HG03565 (cell line): Measurements from ENCODE around the gene ATP8B3.

Experiments
- ATAC-seq: cut with Tn5 transposase; IDR thresholded peaks from one replicate; pipeline ENCODE4 v1.9.1; 2021; ENCODE audit warnings: mild to moderate bottlenecking, moderate library complexity; ENCODE audit not compliant: unreplicated experiment

ATP8B3 gene

GRCh38 chr19:1837222-1837565 lies 25.1 kb upstream of the ATP8B3 start:
- ATAC-seq = no peak

GRCh38 chr19:1836458-1837221 lies 24.6 kb upstream of the ATP8B3 start:
- ATAC-seq = no peak

DNA sequence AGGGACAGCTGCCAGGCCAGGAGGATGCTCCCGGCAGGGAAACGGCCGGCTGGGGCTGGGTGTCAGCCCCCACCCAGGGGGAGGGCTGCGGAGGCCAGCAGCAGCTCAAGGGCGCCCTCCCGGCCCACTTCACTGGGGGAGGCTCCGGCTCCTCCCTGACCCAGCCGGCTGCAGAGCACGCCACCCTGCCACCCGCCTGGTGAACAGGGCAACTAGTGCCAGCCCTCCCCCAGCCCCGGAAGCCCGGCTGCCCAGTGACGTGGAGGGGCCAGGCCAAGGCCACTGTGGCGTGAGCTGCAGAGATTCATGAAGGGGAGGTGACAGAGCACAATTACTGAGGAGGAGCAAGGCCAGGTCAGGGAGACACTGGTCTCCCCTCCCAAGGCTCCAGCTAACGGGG lies 21.5 kb upstream of the ATP8B3 start:
- no peak for ATAC-seq

- no peak for ATAC-seq
These were observed 20.1 kb upstream of the ATP8B3 start for GRCh38 chr19:1832046-1832663.

GRCh38 chr19:1830978-1831377 lies 18.9 kb upstream of the ATP8B3 start:
- ATAC-seq = no peak

DNA sequence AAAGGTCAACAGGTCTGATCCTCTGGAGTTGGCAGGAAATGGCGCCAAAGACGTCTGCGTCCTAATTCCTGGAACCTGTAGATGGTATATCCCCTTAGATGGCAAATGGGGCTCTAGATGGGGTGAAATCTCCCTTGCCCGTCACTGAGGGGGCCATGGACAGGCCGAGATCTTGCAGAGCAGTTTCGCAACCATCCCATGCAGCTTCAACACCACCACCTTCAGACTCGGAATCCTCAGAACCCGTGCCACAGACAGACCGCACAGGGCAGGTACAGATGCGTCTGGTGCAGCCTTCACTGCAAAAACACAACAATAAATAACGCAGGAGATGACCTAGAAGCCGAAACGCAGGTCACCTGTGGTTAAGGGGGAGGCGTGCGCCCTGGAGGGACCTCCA lies 18.5 kb upstream of the ATP8B3 start:
- ATAC-seq = no peak

- ATAC-seq = no peak
These were observed 17.9 kb upstream of the ATP8B3 start for GRCh38 chr19:1829958-1830357.

GRCh38 chr19:1828279-1829238 lies 16.5 kb upstream of the ATP8B3 start:
- ATAC-seq = no peak

- no peak for ATAC-seq
These were observed 15.6 kb upstream of the ATP8B3 start for GRCh38 chr19:1827566-1828278.

GRCh38 chr19:1826557-1827521 lies 14.8 kb upstream of the ATP8B3 start:
- ATAC-seq = no peak

DNA sequence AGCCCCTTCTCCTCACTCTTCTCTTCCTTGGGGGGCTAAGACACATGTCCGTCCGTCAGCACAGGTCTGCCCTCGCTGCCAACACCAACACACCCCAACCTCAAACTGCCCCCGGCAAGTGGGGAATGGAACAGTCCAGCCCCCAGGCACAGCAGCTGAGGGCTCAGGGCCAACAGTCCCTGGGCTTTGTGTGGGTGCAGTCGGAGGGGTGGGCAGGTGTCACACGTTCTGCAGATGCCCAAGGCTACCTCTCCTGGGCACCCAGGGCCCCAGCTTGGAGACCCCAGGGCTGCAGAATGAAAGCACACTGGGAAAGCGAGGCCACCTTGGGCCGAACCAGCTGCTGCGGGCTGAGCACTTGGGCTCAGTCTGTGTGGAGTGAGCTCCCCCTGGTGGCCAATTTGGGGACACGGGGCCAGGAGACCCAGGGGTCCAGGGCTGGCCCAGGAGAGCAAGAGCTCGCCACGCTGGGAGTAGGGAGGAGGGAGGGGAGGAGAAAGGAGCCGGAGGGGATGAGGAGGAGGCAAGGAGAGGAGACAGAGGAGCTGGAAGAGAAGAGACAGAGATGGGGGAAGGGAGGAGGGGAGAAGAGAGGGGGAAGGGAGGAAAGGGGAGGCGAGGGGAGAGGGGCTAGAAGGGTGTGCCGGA lies 14.0 kb upstream of the ATP8B3 start:
- ATAC-seq = no peak

DNA sequence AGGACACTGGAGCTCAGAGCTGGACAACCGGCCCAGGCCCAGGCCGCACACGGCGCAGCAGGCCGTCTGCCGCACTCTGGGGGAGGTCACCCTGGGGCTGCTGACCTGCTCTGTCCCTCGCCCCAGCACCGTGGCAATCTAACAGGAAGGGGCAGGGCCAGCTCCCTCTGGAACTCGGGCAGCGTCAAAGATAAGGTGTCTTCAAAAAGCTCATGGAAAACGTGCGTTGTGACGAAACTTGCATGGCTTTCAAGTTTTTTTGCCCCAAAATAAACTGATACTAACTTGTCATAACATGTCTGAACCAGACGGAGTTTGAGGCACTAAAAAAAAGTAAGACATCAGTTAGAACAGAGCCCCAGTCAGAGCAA lies 12.2 kb upstream of the ATP8B3 start:
- ATAC-seq = no peak

DNA sequence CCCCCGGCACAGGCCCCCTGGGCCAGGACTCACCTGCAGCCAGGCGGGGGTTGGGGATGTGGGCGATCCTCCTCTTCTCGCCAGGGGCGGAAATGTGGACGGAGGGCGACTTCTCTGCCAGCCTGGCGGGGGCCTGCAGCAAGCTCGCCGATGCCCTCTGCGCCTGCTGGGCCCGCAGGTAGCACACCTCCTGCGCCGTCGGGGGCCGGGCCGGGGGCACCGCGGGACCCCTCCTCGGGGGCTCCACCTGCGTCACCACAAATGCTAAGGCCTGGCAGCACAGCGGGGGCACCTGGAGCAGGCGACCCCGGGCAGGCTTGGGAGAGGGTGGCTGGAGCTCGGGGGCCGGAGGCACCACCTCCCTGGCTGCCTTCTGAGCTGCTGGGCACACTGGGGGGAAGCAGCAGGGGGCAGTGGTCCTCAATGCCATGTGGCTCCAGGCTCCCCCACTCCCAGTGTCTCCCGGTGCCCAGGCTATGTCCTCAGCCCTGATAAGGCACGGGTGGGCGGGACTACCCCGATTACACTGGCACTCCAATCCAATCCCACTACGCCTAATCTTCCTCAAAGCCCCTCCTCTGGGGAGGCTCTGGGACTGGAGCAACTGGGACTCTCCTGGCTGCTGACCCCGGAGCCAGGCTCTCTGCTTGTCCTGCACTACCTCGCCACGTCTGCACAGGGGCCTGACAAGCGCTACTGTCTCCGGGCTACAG lies 11.6 kb upstream of the ATP8B3 start:
- ATAC-seq = no peak

DNA sequence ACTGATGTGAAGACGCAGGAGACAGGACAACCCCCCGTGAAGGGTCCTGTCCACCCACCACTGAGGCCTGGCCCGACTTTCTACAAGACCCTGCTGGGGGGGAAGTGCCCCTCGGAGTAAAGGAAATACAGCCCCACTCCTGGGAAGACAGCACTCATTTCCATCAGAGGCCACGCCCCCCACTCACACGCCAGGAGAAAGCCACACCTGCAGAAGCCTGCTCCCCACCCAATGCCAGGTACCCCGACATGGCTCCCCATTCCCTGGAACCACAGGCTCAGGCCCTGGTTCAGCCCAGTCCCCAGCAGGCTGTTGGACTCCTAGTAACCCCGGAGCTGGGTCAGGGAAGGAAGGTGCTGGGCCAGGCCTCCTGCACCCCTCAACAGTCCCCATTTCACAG lies 10.9 kb upstream of the ATP8B3 start:
- no peak for ATAC-seq

DNA sequence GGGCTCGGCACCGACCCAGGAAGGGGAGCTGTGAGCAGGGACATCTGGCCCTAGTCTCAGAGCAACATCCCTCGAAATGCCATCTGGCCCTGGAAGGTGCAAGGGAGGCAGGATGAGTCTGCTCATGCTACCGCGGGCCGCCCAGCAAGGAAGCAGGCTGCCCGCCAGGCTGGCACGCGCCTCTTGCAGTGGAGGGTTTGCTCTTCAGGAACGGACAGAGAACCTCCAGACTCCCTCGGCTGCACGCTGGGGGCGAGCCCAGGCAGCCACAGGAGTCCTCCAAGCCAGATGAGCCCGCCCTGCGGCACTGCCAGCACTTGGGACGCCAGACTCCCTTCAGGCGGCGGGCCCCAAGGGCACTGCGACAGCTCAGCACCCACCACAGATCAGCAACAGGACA lies 10.1 kb upstream of the ATP8B3 start:
- ATAC-seq = no peak

- no peak for ATAC-seq
These were observed 7.5 kb upstream of the ATP8B3 start for GRCh38 chr19:1819341-1820255.

- ATAC-seq = no peak
These were observed 6.6 kb upstream of the ATP8B3 start for GRCh38 chr19:1818549-1819195.
